GM19193 (cell line): ENCODE data around the gene ZNF592.
A peak's percentile ranks its signal among the peaks of the same experiment; 100 is the strongest.

Source experiments
- POLR2A ChIP-seq: IDR thresholded peaks from 4 replicates; pipeline ENCODE4 v1.6.1; 2011; ENCODE audit not compliant: insufficient read depth, insufficient read length; ENCODE audit errors: extremely low read depth

The ZNF592 gene

GRCh38 chr15:84731774-84732173, 16.6 kb upstream of the ZNF592 start:
- no peak for TF ChIP-seq POLR2A

GRCh38 chr15:84734794-84735479, 13.5 kb upstream of the ZNF592 start:
- TF ChIP-seq POLR2A: peak; percentile 40

GRCh38 chr15:84736375-84736774, 12.0 kb upstream of the ZNF592 start:
- no peak for TF ChIP-seq POLR2A

- no peak for TF ChIP-seq POLR2A
These were observed 11.4 kb upstream of the ZNF592 start for GRCh38 chr15:84737005-84737404.

- TF ChIP-seq POLR2A: no peak
These were observed 7.7 kb upstream of the ZNF592 start for GRCh38 chr15:84740691-84741090.

GRCh38 chr15:84741121-84741520, 7.3 kb upstream of the ZNF592 start:
- no peak for TF ChIP-seq POLR2A

- no peak for TF ChIP-seq POLR2A
These were observed 747 bp upstream of the ZNF592 start for GRCh38 chr15:84747416-84748273.

GRCh38 chr15:84749111-84749991, 959 bp downstream of the ZNF592 start:
- TF ChIP-seq POLR2A: no peak

GRCh38 chr15:84750583-84751092, 2.2 kb downstream of the ZNF592 start:
- no peak for TF ChIP-seq POLR2A

GRCh38 chr15:84752195-84752594, 3.8 kb downstream of the ZNF592 start:
- TF ChIP-seq POLR2A: no peak

GRCh38 chr15:84752700-84753099, 4.3 kb downstream of the ZNF592 start:
- TF ChIP-seq POLR2A: no peak

GRCh38 chr15:84755736-84756527, 7.5 kb downstream of the ZNF592 start:
- no peak for TF ChIP-seq POLR2A

GRCh38 chr15:84759018-84759417, 10.6 kb downstream of the ZNF592 start:
- TF ChIP-seq POLR2A: no peak

- TF ChIP-seq POLR2A: no peak
These were observed 11.8 kb downstream of the ZNF592 start for GRCh38 chr15:84760219-84760618.

- no peak for TF ChIP-seq POLR2A
These were observed 13.3 kb downstream of the ZNF592 start for GRCh38 chr15:84761607-84762131.
